ENCODE measurements around the gene DNAJB1.

DNAJB1 gene

DNA sequence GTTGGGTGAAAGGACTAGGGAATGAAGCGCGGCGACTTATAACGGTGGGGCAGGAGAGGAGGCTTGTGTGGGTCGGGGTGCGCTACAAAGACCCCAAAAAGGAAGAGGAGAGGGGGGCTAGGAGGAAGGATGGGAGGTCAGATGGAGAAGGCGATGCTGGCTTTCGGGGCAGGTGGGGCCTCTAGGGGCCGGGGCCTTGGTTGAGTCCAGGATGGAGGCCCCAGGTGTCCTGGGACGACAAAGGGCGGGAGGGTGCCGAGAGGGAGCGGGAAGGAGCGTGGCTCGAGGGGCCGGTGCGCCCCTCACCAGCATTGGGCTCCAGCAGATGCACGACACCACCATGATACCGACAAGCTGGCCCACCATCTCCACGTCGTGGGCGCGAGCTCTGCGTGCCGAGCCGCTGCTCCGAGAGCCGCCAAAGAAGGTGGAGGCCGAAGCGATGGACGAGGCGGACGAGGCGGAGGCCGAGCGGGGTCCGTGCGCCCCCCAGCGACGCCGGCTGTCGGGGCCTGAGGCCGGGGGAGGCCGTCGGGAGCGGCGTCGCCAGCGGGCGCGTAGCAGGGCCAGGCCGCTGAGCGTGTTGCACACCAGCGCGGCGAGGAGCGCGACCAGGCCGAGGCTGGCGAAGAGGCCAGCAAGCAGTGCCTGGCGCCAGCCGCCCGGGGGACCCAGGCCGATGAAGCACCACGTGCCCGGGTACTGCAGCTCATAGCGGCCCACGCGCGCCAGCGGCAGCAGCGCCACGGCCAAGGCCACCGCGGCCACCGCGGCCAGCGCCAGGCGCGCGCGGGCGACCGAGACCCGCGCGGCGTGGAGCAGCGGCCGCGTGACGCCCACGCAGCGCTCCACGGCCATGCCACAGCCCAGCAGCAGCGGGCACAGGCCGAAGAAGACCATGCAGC is 44.9 kb downstream of the DNAJB1 start:
- no peak for DNase-seq (ENCODE audit: low read depth, low spot score)

DNA sequence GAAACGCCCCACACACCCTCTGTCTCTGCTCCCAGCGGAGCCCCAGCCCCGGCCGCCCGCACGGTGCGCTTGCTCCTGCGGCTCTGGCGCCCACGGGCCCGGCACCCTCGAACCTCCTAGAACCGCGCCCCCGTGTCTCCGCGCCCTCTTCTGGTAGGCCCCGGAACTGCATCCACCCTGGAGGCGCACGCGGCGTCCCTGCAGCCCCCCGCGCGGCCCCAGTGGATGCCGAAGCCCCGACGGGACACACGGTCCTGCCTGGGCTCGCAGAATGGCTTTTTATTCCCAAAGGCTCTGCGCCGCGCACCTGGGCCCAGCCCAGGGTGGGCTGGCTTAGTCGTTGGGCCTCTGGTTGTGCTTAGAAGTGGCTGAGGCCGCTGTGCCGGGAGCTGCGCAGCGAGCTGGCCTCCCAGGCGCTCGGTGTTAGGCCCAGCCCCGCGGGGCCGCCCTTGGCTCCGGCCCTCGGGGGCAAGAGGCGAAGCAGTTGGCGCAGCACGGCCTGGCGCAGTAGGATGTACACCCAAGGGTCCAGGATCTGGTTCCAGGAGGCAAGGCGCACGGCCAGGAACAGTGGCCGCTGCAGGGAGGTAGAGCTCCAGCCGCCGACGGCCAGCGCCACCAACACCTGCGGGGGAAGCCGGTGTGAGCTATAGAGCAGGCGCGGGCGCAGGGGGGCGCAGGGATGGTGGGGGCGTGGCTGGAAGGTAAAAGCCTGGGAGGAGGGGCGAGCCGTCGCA is 45.8 kb downstream of the DNAJB1 start:
- no peak for DNase-seq (ENCODE audit: low read depth, low spot score)

DNA sequence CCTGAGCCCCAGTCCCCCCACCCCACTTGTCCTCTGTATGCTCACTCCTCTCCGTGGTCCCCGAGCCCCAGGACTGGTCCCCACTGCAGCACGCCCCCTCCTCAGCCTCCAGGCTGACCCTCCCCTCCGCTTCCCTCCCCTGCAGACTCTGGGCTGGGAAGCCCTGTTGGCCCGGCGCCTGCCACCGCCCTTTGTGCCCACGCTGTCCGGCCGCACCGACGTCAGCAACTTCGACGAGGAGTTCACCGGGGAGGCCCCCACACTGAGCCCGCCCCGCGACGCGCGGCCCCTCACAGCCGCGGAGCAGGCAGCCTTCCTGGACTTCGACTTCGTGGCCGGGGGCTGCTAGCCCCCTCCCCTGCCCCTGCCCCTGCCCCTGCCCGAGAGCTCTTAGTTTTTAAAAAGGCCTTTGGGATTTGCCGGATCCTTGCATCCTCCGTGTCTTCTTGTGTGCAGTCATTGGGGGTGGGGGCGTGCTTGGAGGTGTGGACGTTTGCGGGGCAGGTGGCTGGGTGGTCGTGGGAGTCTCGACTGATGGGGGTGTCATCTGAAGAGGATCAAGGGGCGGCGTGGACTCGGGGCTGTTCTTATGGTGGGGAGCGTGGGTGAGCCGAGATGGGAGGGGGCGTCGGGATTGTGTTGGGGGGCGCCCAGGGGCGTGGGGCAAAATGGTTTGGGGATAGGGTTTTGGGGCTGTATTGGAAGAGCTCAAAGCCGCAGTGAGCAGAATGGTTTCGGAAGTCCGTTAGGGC is 46.6 kb downstream of the DNAJB1 start:
- no peak for DNase-seq (ENCODE audit: low read depth, low spot score)

DNA sequence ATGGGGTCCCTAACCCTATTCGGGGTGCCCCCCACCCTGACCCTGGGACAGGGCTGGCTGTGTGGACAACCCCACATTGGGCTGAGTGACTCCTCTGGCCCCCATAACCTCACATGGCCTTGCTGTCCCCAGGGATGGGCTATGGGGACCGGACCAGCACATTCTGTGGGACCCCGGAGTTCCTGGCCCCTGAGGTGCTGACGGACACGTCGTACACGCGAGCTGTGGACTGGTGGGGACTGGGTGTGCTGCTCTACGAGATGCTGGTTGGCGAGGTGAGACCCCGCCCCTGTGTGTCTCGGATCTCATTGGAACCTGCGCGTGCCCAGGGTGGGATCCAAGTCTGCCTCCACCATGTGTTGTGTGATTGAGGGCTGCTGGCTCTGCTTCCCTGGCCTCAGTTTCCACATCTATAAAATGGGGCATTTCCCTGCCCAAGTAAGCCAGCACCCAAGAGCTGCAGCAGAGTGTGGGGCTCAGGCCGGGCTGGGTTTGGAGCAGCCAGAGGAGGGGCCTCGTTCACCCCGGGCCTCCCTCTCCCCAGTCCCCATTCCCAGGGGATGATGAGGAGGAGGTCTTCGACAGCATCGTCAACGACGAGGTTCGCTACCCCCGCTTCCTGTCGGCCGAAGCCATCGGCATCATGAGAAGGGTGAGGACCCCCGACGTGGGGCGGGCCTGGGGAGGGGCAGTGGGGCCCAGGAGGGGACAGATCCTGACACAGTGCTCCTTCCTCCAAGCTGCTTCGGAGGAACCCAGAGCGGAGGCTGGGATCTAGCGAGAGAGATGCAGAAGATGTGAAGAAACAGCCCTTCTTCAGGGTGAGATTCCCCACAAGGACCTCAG is 47.9 kb downstream of the DNAJB1 start:
- no peak for DNase-seq (ENCODE audit: low read depth, low spot score)

DNA sequence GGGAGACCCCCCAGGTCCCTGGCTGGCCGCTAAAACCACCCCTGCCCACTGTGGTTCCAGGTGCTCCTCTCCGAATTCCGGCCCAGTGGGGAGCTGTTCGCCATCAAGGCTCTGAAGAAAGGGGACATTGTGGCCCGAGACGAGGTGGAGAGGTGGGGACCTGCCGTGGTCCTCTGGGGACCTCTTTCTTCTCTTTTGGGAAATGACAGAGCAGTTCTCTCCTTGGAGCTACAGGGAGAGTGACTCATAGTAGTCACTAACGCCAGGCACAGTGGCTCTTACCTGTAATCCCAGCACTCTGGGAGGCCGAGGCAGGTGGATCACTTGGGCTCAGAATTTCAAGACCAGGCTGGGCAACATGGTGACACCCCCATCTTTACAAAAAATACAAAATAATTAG is 50.4 kb downstream of the DNAJB1 start:
- DNase-seq (ENCODE audit: low read depth, low spot score), result no peak

DNA sequence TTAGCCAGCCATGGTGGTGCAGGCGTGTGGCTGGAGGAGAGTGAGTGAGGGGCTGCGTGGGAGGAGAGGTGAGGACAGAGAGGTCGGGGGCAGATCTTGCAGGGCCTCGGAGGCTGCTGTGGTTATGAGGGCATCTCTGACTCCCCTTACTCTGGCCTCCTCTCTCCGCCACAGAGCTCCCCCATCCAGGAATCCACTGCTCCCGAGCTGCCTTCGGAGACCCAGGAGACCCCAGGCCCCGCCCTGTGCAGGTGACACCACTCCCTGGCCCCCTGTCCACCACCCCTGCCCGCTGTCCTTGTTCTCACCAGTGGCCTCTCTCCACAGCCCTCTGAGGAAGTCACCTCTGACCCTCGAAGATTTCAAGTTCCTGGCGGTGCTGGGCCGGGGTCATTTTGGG is 50.8 kb downstream of the DNAJB1 start:
- DNase-seq (ENCODE audit: low read depth, low spot score), result no peak
